K562 (cell line): Measurements from ENCODE around the gene FIZ1. TPM values are rescaled to one million over a fixed set of nuclear protein-coding genes. Genes with fewer than 3 reads are reported as not detected.

Experiments
- CREB1 ChIP-seq, 2 experiments: sonication (generic) in 1 of 2; formaldehyde crosslinking in 1 of 2; IDR thresholded peaks; 2 replicates each; pipeline versions ENCODE4 v1.6.1 to v1.8.0; 2012 to 2022; ENCODE audit warnings: inconsistent platforms in 1 of 2, mild to moderate bottlenecking in 1 of 2, missing genetic modification reagents in 1 of 2, moderate library complexity in 1 of 2
- HMGN3 ChIP-seq: IDR thresholded peaks from 2 replicates; pipeline ENCODE4 v1.6.1; 2011; ENCODE audit warnings: borderline replicate concordance, low read depth, mild to moderate bottlenecking, mixed read lengths, low read length; ENCODE audit not compliant: insufficient read length; ENCODE audit errors: extremely low read depth
- POLR2G ChIP-seq: fragments of 200-400 bp; formaldehyde crosslinking; IDR thresholded peaks from 2 replicates; pipeline ENCODE4 v1.6.1; 2017; ENCODE audit warnings: low read depth, mild to moderate bottlenecking, antibody characterized with exemption, low read length, moderate library complexity
- SMARCE1 ChIP-seq: fragments of 450-650 bp; IDR thresholded peaks from 2 replicates; pipeline ENCODE4 v1.7.1; 2016; ENCODE audit warnings: mild to moderate bottlenecking
- VEZF1 ChIP-seq: fragments of 200-800 bp; sonication (Bioruptor generic); IDR thresholded peaks from 2 replicates; pipeline ENCODE4 v1.6.1; 2017; ENCODE audit warnings: missing genetic modification characterization, missing compliant biosample characterization
- ZBTB7A ChIP-seq: IDR thresholded peaks from 2 replicates; pipeline ENCODE4 v1.6.1; 2011; ENCODE audit warnings: low read depth, mild to moderate bottlenecking, low read length, moderate library complexity, borderline replicate concordance; ENCODE audit not compliant: control insufficient read depth
- polyA plus RNA-seq, 8 experiments: library from polyadenylated mRNA; depleted of rRNA in 4 of 8; stranded (reverse) in 5 of 8; unstranded in 3 of 8; fragments of >200 nt; fragmentation: Nextera tagmentation in 2 of 8; fragmentation: Illumina TruSeq in 1 of 8; extraction: Ambion mirVana in 2 of 8; extraction: Trizol in 1 of 8; gene quantifications; 2 replicates each; pipeline versions ENCODE4 v1.2.1 to v1.2.3, GENCODE V29; 2011 to 2014; ENCODE audit warnings: inconsistent platforms in 1 of 8, missing spikeins in 1 of 8
- total RNA-seq, 7 experiments: library from RNA; depleted of rRNA in 6 of 7; stranded (reverse); fragments of >200 nt in 6 of 7; fragmentation: Illumina TruSeq in 2 of 7; extraction: Trizol in 2 of 7; gene quantifications; 2 replicates each; pipeline versions ENCODE4 v1.2.1 to v1.2.3, GENCODE V29; 2011 to 2021; ENCODE audit warnings: low replicate concordance in 1 of 7

Gene FIZ1
- total and polyA plus RNA-seq, 9 of the 15 experiments (the other 6 are each of a cell fraction or from before 2014, with no cell fraction given): 0.79 to 17.5 (median 5.5) TPM

GRCh38 chr19:55648585-55649267 is 49.4 kb upstream of the FIZ1 start (continued):
- TF ChIP-seq VEZF1 (CRISPR knock-in tag) (peak; percentile 1), SMARCE1 (0 out of 2 replicates have a peak, but pooled peaks have one; percentile 21), POLR2G (0 out of 2 replicates have a peak, but pooled peaks have one; percentile 17), ZBTB7A (peak; percentile 30; the same call in 1 of the 2 replicates), HMGN3 (peak; percentile 6), CREB1 (IDR thresholded peaks at IDR 0.05) (no peak), CREB1 (CRISPR knock-in tag; IDR thresholded peaks at IDR 0.05) (no peak)
- TF ChIP-seq, all 486 proteins: peak for 17
